ENCODE data around the gene SMARCA1. TPM values are rescaled to one million over a fixed set of nuclear protein-coding genes. Genes with fewer than 3 reads are reported as not detected.

SMARCA1 gene
- total and polyA plus RNA-seq, 2 of the 13 experiments (the other 11 are each of a cell fraction or from before 2014, with no cell fraction given), result 97.7 to 145 TPM

GRCh38 chrX:129534816-129535578 is 11.7 kb upstream of the SMARCA1 start:
- POLR2A ChIA-PET, result no interaction called here
- Histone ChIP-seq H3K36me3 (replicated peaks in 1 of 2; ENCODE audit: control insufficient read depth in 1 of 2, insufficient read depth in 2 of 2, low read length in 2 of 2) (no peaks in the 10 kb centered on the region), H3K4me1 (ENCODE audit: insufficient read depth, low read length) (peaks cover 47% of the 10 kb centered on the region), H4K20me1 (ENCODE audit: insufficient read depth, low read length) (no peaks in the 10 kb centered on the region), H3K4me2 (ENCODE audit: low read depth, low read length) (no peak overlapping the region), H3K27ac (ENCODE audit: extremely low read length, insufficient read depth, low read length) (no peak overlapping the region), H3K79me2 (ENCODE audit: insufficient read depth, low read length) (no peaks in the 10 kb centered on the region), H3K4me3 (replicated peaks in 1 of 3; ENCODE audit: insufficient read depth in 1 of 3, low read depth in 2 of 3, low read length in 3 of 3) (no peak overlapping the region), H3K27me3 (ENCODE audit: control insufficient read depth in 1 of 2, insufficient read depth in 2 of 2, low read length in 2 of 2) (no peaks in the 10 kb centered on the region), H3K9ac (ENCODE audit: insufficient read depth, low read depth, low read length) (no peak overlapping the region), H2AFZ (ENCODE audit: low read length) (no peak overlapping the region), H3K9me3 (ENCODE audit: low read length) (no peaks in the 10 kb centered on the region)
- no TSS peak for BruUV-seq (replicated peaks)
- intact Hi-C loops (cut with micrococcal nuclease; ENCODE audit: unreplicated experiment), result no loop called here
- WGBS (ENCODE audit: low lambda C conversion rate), result 97% methylated on average over 4 of the region's 4 CpGs
- no peak for FAIRE-seq
- ATAC-seq, result no peak
- DNase-seq (ENCODE audit: low spot score), result no peak
- in situ Hi-C loops (cut with HindIII; ENCODE audit: extremely low pct_ligation_motif_present, low pct_unique_long_range_greater_than_20kb), result no loop called here
- CTCF ChIA-PET (ENCODE audit: low intra/inter-chr PET ratio, low total read pairs), result no interaction called here
- TF ChIP-seq PBX2 (CRISPR knock-in tag; IDR thresholded peaks at IDR 0.05) (no peak), NFKB2 (CRISPR knock-in tag; IDR thresholded peaks at IDR 0.05; ENCODE audit: borderline replicate concordance) (no peak), LCORL (IDR thresholded peaks at IDR 0.05) (no peak), LCORL (CRISPR knock-in tag; IDR thresholded peaks at IDR 0.05) (no peak), ZNF615 (CRISPR knock-in tag; IDR thresholded peaks at IDR 0.05; ENCODE audit: borderline replicate concordance) (no peak), ZNF772 (CRISPR knock-in tag; IDR thresholded peaks at IDR 0.05) (no peak), HIVEP1 (CRISPR knock-in tag; IDR thresholded peaks at IDR 0.05) (no peak), ZSCAN22 (CRISPR knock-in tag; IDR thresholded peaks at IDR 0.05) (no peak), DPF2 (CRISPR knock-in tag; IDR thresholded peaks at IDR 0.05; ENCODE audit: borderline replicate concordance, low read depth) (no peak), YEATS4 (CRISPR knock-in tag; IDR thresholded peaks at IDR 0.05; ENCODE audit: borderline replicate concordance) (no peak), CEBPZ (IDR thresholded peaks at IDR 0.05; ENCODE audit: low read length) (no peak)
